ENCODE results near the gene ZNF426.
"Not testable (repeated sequence)": the region's sequence is repeated elsewhere in the genome, so short reads cannot be mapped to it uniquely, and the experiment has no call there.

Gene ZNF426

DNA sequence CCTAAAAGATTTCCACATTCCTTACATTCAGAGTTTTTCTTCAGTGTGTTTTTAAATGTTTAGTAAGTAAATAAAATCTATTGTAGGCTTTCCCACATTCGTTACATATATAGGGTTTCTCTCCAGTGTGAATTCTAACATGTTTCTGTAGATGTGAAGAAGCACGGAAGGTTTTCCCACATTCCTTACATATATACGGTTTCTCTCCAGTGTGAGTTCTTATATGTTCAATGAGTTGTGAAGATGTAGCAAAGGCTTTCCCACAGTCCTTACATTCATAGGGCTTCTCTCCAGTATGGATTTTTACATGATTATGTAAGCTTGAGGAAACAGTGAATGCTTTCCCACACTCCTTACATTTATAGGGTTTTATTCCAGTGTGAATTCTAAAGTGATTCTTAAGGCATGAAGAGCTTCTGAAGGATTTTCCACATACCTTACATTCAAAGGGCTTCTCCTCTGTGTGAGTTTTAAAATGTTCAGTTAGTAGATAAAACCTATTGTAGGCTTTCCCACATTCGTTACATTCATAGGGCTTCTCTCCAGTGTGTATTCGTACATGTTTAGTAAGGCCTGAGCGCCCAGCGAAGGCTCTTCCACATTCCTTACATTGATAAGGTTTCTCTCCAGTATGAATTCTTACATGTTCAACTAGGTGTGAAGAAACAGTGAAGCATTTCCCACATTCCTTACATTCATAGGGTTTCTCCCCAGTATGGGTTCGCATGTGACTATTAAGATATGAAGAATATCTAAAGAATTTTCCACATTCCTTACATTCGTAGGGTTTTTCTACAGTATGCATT lies 27.7 kb upstream of the ZNF426 start:
- no peak overlapping the region for H3K27ac ChIP-seq
- TF ChIP-seq ZFX (IDR thresholded peaks at IDR 0.05) = no peak
- TF ChIP-seq, protein P1, sequence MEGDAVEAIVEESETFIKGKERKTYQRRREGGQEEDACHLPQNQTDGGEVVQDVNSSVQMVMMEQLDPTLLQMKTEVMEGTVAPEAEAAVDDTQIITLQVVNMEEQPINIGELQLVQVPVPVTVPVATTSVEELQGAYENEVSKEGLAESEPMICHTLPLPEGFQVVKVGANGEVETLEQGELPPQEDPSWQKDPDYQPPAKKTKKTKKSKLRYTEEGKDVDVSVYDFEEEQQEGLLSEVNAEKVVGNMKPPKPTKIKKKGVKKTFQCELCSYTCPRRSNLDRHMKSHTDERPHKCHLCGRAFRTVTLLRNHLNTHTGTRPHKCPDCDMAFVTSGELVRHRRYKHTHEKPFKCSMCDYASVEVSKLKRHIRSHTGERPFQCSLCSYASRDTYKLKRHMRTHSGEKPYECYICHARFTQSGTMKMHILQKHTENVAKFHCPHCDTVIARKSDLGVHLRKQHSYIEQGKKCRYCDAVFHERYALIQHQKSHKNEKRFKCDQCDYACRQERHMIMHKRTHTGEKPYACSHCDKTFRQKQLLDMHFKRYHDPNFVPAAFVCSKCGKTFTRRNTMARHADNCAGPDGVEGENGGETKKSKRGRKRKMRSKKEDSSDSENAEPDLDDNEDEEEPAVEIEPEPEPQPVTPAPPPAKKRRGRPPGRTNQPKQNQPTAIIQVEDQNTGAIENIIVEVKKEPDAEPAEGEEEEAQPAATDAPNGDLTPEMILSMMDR (conservative IDR thresholded peaks at IDR 0.05) = no peak

DNA sequence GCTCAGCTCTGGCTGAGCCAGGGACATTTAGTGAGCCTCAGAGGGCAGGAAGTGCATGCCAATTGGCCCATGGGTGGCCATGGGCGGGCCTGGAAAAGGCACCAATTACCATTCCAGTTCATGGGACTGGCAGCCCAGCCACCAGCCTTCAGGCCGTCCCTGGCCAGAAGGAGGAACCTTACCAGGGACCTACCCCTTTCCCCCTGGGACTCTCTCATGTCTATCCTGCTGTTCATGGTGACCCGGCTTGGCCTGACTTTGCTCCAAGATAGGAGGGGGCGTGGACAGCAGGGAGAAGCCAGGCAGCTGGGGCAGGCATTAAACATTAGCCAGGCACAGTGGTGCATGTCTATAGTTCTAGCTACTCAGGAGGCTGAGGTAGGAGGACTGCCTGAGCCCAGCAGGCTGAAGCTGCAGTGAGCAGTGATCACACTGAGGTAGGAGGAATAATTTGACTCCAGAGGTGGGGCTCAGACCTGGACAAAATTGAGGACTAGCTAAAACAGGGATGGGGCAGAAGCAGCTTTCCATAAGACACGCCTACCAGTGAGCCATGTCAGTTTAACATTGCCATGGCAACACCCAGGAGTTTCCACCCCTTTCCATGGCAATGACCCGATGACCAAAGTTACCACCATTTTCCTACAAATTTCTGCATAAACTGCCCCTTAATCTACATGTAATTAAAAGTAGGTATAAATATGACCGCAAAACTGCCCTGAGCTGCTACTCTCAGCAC lies 14.3 kb upstream of the ZNF426 start:
- no peak for TF ChIP-seq ZFX (IDR thresholded peaks at IDR 0.05)
- TF ChIP-seq, protein P1 (conservative IDR thresholded peaks at IDR 0.05) = no peak
- H3K27ac ChIP-seq = no peak overlapping the region

DNA sequence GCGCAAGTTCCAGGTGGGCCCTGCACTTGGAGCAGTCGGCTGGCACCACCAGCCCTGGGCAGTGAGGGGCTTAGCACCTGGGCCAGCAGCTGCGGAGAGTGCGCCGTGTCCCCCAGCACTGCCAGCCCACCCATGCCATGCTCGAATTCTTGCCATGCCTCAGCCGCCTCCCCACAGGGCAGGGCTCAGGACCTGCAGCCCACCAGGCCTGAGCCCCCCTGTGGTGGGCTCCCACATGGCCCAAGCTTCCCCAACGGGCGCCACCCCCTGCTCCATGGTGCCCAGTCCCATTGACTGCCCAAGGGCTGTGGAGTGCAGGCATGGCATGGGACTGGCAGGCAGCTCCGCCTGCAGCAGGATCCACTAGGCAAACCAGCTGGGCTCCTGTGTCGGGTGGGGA lies 9.4 kb upstream of the ZNF426 start:
- TF ChIP-seq ZFX (IDR thresholded peaks at IDR 0.05) = no peak
- TF ChIP-seq, protein P1 (conservative IDR thresholded peaks at IDR 0.05) = no peak
- no peak overlapping the region for H3K27ac ChIP-seq

DNA sequence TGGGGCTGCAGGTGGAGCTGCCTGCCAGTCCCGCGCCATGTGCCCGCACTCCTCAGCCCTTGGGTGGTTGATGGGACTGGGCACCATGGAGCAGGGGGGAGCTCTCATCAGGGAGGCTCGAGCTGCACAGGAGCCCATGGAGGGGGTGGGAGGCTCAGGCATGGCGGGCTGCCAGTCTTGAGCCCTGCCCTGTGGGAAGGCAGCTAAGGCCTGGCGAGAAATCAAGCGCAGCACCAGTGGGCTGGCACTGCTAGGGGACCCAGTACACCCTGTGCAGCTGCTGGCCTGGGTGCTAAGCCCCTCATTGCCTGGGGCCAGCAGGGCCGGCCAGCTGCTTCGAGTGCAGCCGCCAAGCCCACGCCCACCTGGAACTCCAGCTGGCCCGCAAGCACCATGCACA lies 2.8 kb upstream of the ZNF426 start:
- not testable (repeated sequence) for H3K27ac ChIP-seq

DNA sequence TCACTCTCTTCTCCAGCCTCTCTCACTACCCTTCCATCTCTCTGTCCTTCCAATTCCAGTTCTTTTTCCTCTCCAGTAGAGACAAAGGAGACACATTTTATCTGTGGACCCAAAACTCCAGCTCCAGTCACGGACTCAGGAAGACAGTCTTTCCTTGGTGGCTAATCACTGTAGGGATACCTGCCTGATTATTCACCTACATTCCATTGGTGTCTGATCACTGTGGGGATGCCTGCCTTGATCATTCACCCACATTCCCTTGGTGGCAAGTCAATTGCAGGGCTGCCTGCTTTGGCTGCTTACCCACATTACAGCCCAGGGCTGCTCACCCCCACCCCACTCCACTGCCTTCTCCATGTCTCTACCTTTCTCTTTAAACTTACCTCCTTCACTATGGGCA lies 1.5 kb upstream of the ZNF426 start:
- not testable (repeated sequence) for H3K27ac ChIP-seq

DNA sequence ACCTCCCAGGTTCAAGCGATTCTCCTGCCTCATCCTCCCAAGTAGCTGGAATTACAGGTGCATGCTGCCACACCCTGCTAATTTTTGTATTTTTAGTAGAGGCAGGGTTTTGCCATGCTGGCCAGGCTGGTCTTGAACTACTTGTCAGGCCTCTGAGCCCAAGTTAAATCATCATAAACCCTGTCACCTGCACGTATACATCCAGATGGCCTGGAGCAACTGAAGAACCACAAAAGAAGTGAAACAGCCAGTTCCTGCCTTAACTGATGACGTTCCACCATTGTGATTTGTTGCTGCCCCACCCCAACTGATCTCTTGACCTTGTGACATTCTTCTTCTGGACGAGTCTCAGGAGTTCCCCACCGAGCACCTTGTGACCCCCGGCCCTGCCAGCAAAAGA lies 756 bp upstream of the ZNF426 start:
- peak overlapping the region; percentile 71; the same call in 1 of the 2 replicates for H3K27ac ChIP-seq

DNA sequence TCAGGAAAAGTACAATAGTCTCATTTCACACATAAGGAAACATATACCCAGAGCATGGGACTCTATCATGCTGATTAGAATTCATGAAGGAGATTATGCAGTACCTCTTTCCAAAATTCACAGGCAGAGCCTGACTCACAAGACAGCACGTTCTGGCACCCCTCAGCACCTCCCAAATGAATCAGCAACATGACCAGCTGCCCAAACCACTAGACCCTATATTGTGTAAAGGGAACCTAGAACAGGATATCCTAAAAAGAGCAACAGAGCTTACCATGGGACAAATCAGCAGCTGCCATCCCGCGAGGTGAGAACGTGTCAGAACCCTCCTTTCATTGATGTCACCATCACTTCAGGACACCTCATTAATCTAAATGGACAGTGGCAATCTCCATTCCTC lies 2.5 kb downstream of the ZNF426 start:
- no peak overlapping the region for H3K27ac ChIP-seq
- TF ChIP-seq, protein P1 (conservative IDR thresholded peaks at IDR 0.05) = no peak
- TF ChIP-seq ZFX (IDR thresholded peaks at IDR 0.05) = no peak

DNA sequence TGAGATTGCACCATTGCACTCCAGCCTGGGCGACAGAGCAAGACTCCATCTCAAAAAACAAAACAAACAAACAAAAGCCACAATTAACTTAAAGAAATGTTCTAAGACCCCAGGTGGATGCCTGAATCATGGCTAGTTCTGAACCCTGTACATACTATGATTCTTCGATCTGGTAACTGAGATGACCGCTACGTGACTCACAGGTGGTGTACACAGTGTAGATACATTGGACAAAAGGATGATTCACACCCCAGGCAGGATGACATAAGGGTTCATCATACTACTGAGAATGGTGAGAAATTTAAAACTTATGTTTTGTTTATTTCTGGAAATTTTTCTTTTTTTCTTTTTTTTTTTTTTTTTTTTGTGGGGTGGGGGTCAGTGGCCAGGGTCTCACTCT lies 6.5 kb downstream of the ZNF426 start:
- no peak overlapping the region for H3K27ac ChIP-seq
- no peak for TF ChIP-seq ZFX (IDR thresholded peaks at IDR 0.05)
- TF ChIP-seq, protein P1 (conservative IDR thresholded peaks at IDR 0.05) = no peak

DNA sequence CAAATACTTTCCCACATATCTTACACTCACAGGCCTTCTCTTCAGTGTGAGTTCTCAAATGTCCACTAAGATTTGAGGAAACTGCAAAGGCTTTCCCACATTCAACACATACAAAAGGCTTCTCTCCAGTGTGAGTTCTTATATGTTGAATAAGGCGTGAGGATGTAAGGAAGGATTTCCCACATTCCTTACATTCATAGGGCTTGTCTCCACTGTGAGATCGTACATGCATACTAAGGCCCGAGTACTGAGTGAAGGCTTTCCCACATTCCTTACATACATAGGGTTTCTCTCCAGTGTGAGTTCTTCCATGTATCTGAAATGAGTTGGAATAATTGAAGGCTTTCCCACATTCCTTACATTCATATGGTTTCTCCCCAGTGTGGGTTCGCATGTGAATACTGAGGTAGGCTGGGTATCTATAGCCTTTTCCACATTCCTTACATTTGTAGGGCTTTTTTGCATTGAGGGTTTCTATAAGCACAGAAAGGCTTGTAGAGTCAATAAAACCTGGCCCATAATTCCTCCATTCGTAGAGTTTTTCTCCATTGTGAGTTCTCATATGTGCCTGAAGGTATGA lies 9.6 kb downstream of the ZNF426 start:
- no peak overlapping the region for H3K27ac ChIP-seq
- TF ChIP-seq, protein P1 (conservative IDR thresholded peaks at IDR 0.05) = no peak
- TF ChIP-seq ZFX (IDR thresholded peaks at IDR 0.05) = no peak
